ENCODE measurements around the gene TMED1. TPM values are rescaled to one million over a fixed set of nuclear protein-coding genes. Genes with fewer than 3 reads are reported as not detected.

The TMED1 gene
- total RNA-seq, 2 experiments from 2014 or later: 16.0 to 19.2 TPM

Small RNA genes within 50 kb of the gene (microRNA-seq; reads per million reads assigned to microRNA genes)
- gene MIR199A1: not detected
- gene MIR6793: not detected

Other genes with a start within 250 kb of the TMED1 start
- not detected for gene AP1M2, start 248.9 kb downstream of the TMED1 start, total RNA-seq
- gene SLC44A2, start 210.7 kb downstream of the TMED1 start, total RNA-seq: 10 to 100 TPM; 83.4 to 86.8 TPM
- gene ILF3, start 181.9 kb downstream of the TMED1 start, total RNA-seq: 100 to 1,000 TPM; 418 to 431 TPM
- 10 to 100 TPM; 40.1 to 48.8 TPM for gene QTRT1, start 134.8 kb downstream of the TMED1 start, total RNA-seq
- gene DNM2, start 118.1 kb downstream of the TMED1 start, total RNA-seq: 100 to 1,000 TPM; 267 to 315 TPM
- gene C19orf38, start 12.2 kb upstream of the TMED1 start, total RNA-seq: 1 to 10 TPM; 1.2 to 1.7 TPM
- 10 to 100 TPM; 38.5 to 48.1 TPM for gene CARM1, start 35.3 kb upstream of the TMED1 start, total RNA-seq
- 10 to 100 TPM; 21.7 to 27.3 TPM for gene YIPF2, start 92.4 kb upstream of the TMED1 start, total RNA-seq
- 10 to 100 TPM; 25.2 to 28.5 TPM for gene TIMM29, start 92.6 kb upstream of the TMED1 start, total RNA-seq
- gene SMARCA4, start 124.8 kb upstream of the TMED1 start, total RNA-seq: 100 to 1,000 TPM; 107 to 114 TPM

All from activated CD8-positive, alpha-beta memory T cell treated with anti-CD3 and anti-CD28 coated beads, Interleukin-2, amount 10 ng/mL, durations not matched to agents 7 days and 5 days (primary cell).